Activated CD4-positive, alpha-beta T cell treated with anti-CD3 and anti-CD28 coated beads, Interleukin-2, amount 10 ng/mL, durations not matched to agents 7 days and 5 days (primary cell): ENCODE measurements around the gene WRAP53. TPM values are rescaled to one million over a fixed set of nuclear protein-coding genes. Genes with fewer than 3 reads are reported as not detected.

ENCODE experiments used
- CTCF ChIA-PET: fragments of 350-600 bp; sonication (Branson Sonifier 250); formaldehyde crosslinking; loops from one replicate; lab custom pipeline; 2021; ENCODE audit warnings: antibody characterized with exemption; lab: Charles Lee
- POLR2A ChIA-PET: fragments of 350-600 bp; sonication (Branson Sonifier 250); formaldehyde crosslinking; loops from one replicate; lab custom pipeline; 2021; ENCODE audit warnings: antibody characterized with exemption; lab: Charles Lee
- DNase-seq: peaks from one replicate; pipeline ENCODE4 v3.0.0-alpha.2; 2020
- H3K27ac Mint-ChIP-seq: one replicate; pipeline ENCODE4 v1.8.0; 2021; ENCODE audit warnings: mild to moderate bottlenecking, moderate library complexity, mixed read lengths
- H3K27me3 Mint-ChIP-seq: one replicate; pipeline ENCODE4 v1.8.0; 2021; ENCODE audit warnings: mixed read lengths
- H3K36me3 Mint-ChIP-seq: one replicate; pipeline ENCODE4 v1.8.0; 2021; ENCODE audit warnings: low read depth, mixed read lengths
- H3K4me1 Mint-ChIP-seq: one replicate; pipeline ENCODE4 v1.8.0; 2021; ENCODE audit warnings: mixed read lengths
- H3K4me3 Mint-ChIP-seq: one replicate; pipeline ENCODE4 v1.8.0; 2021; ENCODE audit warnings: mild to moderate bottlenecking, moderate library complexity, mixed read lengths
- H3K9me3 Mint-ChIP-seq: one replicate; pipeline ENCODE4 v1.8.0; 2021; ENCODE audit warnings: mixed read lengths
- total RNA-seq, 2 experiments: library from RNA; stranded (reverse); gene quantifications; one replicate each; pipeline ENCODE4 v1.2.3, GENCODE V29; 2021

The WRAP53 gene
- total RNA-seq, 2 experiments from 2014 or later: 22.6 to 24.2 TPM

- H3K9me3 Mint-ChIP-seq: no peaks in the 10 kb centered on the region
- H3K4me3 Mint-ChIP-seq: peak overlapping the region; percentile 50
- H3K27ac Mint-ChIP-seq: peak overlapping the region; percentile 54
- POLR2A ChIA-PET: no interaction called here
- H3K36me3 Mint-ChIP-seq: no peaks in the 10 kb centered on the region
- peaks cover 73% of the 10 kb centered on the region for H3K27me3 Mint-ChIP-seq
- no peak for DNase-seq
- CTCF ChIA-PET: interaction anchor here (2.7 to 2.8 kb wide), 2 partner anchors 10 to 28 kb away, joined by 9 to 12 read pairs; partner anchors contain the start of genes TP53 and WRAP53
- peaks cover 32% of the 10 kb centered on the region for H3K4me1 Mint-ChIP-seq
Observed at GRCh38 chr17:7715936-7716886, 27.9 kb downstream of the WRAP53 start.

- POLR2A ChIA-PET: no interaction called here
- H3K27ac Mint-ChIP-seq: no peak within 1 kb of the TSS
Observed at GRCh38 chr17:7716901-7717755, 28.9 kb downstream of the WRAP53 start, which contains the start of gene DNAH2. Gene DNAH2, plus strand, starts transcription at chr17:7717744. Its CDS starts 1,991 bp downstream, at chr17:7719735.

GRCh38 chr17:7717756-7718350 lies 29.6 kb downstream of the WRAP53 start:
- POLR2A ChIA-PET: no interaction called here
- Mint-ChIP-seq H3K36me3 (no peaks in the 10 kb centered on the region), H3K27me3 (peaks cover 67% of the 10 kb centered on the region), H3K4me1 (peaks cover 25% of the 10 kb centered on the region), H3K4me3 (peak overlapping the region; percentile 45), H3K9me3 (no peaks in the 10 kb centered on the region), H3K27ac (no peak overlapping the region)
- peak; percentile 70 for DNase-seq
- CTCF ChIA-PET: interaction anchor here (2.7 to 2.8 kb wide), 2 partner anchors 11 to 30 kb away, joined by 9 to 12 read pairs; partner anchors contain the start of genes TP53 and WRAP53

More at GRCh38 chr17:7716901-7717755, 28.9 kb downstream of the WRAP53 start, which contains the start of gene DNAH2:
- Mint-ChIP-seq H3K4me3 (peak within 1 kb of the TSS; percentile 72), H3K27me3 (peaks cover 68% of the 10 kb centered on the region), H3K4me1 (peaks cover 28% of the 10 kb centered on the region), H3K9me3 (no peaks in the 10 kb centered on the region), H3K36me3 (no peaks in the 10 kb centered on the region)
- peak; percentile 44 for DNase-seq
- CTCF ChIA-PET: interaction anchor here (2.7 to 2.8 kb wide), 2 partner anchors 11 to 29 kb away, joined by 9 to 12 read pairs; partner anchors contain the start of genes TP53 and WRAP53

- DNase-seq: no peak
- H3K27ac Mint-ChIP-seq: no peak overlapping the region
- peaks cover 20% of the 10 kb centered on the region for H3K4me1 Mint-ChIP-seq
- ChIA-PET POLR2A (no interaction called here), CTCF (no interaction called here)
- H3K27me3 Mint-ChIP-seq: peaks cover 59% of the 10 kb centered on the region
- no peak overlapping the region for H3K4me3 Mint-ChIP-seq
- no peaks in the 10 kb centered on the region for H3K9me3 Mint-ChIP-seq
- H3K36me3 Mint-ChIP-seq: no peaks in the 10 kb centered on the region
Observed at GRCh38 chr17:7719661-7720060, 31.4 kb downstream of the WRAP53 start.

GRCh38 chr17:7720125-7720524 lies 31.8 kb downstream of the WRAP53 start:
- no peak for DNase-seq
- Mint-ChIP-seq H3K36me3 (no peaks in the 10 kb centered on the region), H3K27ac (no peak overlapping the region), H3K4me3 (no peak overlapping the region), H3K4me1 (peaks cover 20% of the 10 kb centered on the region), H3K27me3 (peaks cover 57% of the 10 kb centered on the region), H3K9me3 (no peaks in the 10 kb centered on the region)
- ChIA-PET CTCF (no interaction called here), POLR2A (no interaction called here)

- CTCF ChIA-PET: interaction anchor here (1.5 kb wide), 1 partner anchor 33 kb away, joined by 3 read pairs; the partner anchor contains the start of gene WRAP53
- no peak for DNase-seq
- H3K27me3 Mint-ChIP-seq: peaks cover 43% of the 10 kb centered on the region
- no peak overlapping the region for H3K4me3 Mint-ChIP-seq
- POLR2A ChIA-PET: no interaction called here
- H3K4me1 Mint-ChIP-seq: peaks cover 18% of the 10 kb centered on the region
- H3K9me3 Mint-ChIP-seq: no peaks in the 10 kb centered on the region
- H3K27ac Mint-ChIP-seq: no peak overlapping the region
- H3K36me3 Mint-ChIP-seq: no peaks in the 10 kb centered on the region
Observed at GRCh38 chr17:7721612-7722011, 33.3 kb downstream of the WRAP53 start.

GRCh38 chr17:7727886-7728285 lies 39.6 kb downstream of the WRAP53 start:
- Mint-ChIP-seq H3K9me3 (no peaks in the 10 kb centered on the region), H3K27me3 (peaks cover 13% of the 10 kb centered on the region), H3K27ac (no peak overlapping the region), H3K4me1 (no peaks in the 10 kb centered on the region), H3K36me3 (no peaks in the 10 kb centered on the region), H3K4me3 (no peak overlapping the region)
- ChIA-PET POLR2A (no interaction called here), CTCF (interaction anchor here (0.8 kb wide), 1 partner anchor 9 kb away, joined by 3 read pairs; no protein-coding TSS in a partner anchor)
- no peak for DNase-seq

GRCh38 chr17:7729816-7730215 lies 41.5 kb downstream of the WRAP53 start:
- Mint-ChIP-seq H3K36me3 (no peaks in the 10 kb centered on the region), H3K4me1 (no peaks in the 10 kb centered on the region), H3K9me3 (no peaks in the 10 kb centered on the region), H3K27ac (no peak overlapping the region), H3K4me3 (no peak overlapping the region), H3K27me3 (peaks cover 12% of the 10 kb centered on the region)
- DNase-seq: no peak
- POLR2A ChIA-PET: no interaction called here
- CTCF ChIA-PET: interaction anchor here (0.6 kb wide), 1 partner anchor 140 kb away, joined by 3 read pairs; the partner anchor contains the start of gene SOX15

GRCh38 chr17:7732981-7733539 lies 44.8 kb downstream of the WRAP53 start:
- no peaks in the 10 kb centered on the region for H3K4me1 Mint-ChIP-seq
- POLR2A ChIA-PET: no interaction called here
- CTCF ChIA-PET: interaction anchor here (0.7 kb wide), 1 partner anchor 13 kb away, joined by 3 read pairs; no protein-coding TSS in a partner anchor

GRCh38 chr17:7737601-7738000 lies 49.3 kb downstream of the WRAP53 start:
- no peaks in the 10 kb centered on the region for H3K36me3 Mint-ChIP-seq
- H3K4me1 Mint-ChIP-seq: no peaks in the 10 kb centered on the region
- H3K9me3 Mint-ChIP-seq: no peaks in the 10 kb centered on the region
- H3K27me3 Mint-ChIP-seq: peaks cover 14% of the 10 kb centered on the region
- H3K27ac Mint-ChIP-seq: no peak overlapping the region
- no peak overlapping the region for H3K4me3 Mint-ChIP-seq
- CTCF ChIA-PET: interaction anchor here (1.0 kb wide), 1 partner anchor 10 kb away, joined by 3 read pairs; no protein-coding TSS in a partner anchor
- POLR2A ChIA-PET: no interaction called here
- DNase-seq: no peak

More at GRCh38 chr17:7732981-7733539, 44.8 kb downstream of the WRAP53 start:
- H3K4me3 Mint-ChIP-seq: no peak overlapping the region
- DNase-seq: no peak
- H3K27me3 Mint-ChIP-seq: peaks cover 12% of the 10 kb centered on the region
- no peaks in the 10 kb centered on the region for H3K9me3 Mint-ChIP-seq
- H3K36me3 Mint-ChIP-seq: no peaks in the 10 kb centered on the region
- no peak overlapping the region for H3K27ac Mint-ChIP-seq

- no peaks in the 10 kb centered on the region for H3K4me1 Mint-ChIP-seq
- H3K4me3 Mint-ChIP-seq: no peak overlapping the region
- H3K36me3 Mint-ChIP-seq: no peaks in the 10 kb centered on the region
- no peaks in the 10 kb centered on the region for H3K9me3 Mint-ChIP-seq
- ChIA-PET POLR2A (no interaction called here), CTCF (no interaction called here)
- H3K27me3 Mint-ChIP-seq: peaks cover 9% of the 10 kb centered on the region
- no peak overlapping the region for H3K27ac Mint-ChIP-seq
- DNase-seq: no peak
Observed at GRCh38 chr17:7739746-7740145, 51.5 kb downstream of the WRAP53 start.
